Measurements from ENCODE around the gene IGSF21.

DNA sequence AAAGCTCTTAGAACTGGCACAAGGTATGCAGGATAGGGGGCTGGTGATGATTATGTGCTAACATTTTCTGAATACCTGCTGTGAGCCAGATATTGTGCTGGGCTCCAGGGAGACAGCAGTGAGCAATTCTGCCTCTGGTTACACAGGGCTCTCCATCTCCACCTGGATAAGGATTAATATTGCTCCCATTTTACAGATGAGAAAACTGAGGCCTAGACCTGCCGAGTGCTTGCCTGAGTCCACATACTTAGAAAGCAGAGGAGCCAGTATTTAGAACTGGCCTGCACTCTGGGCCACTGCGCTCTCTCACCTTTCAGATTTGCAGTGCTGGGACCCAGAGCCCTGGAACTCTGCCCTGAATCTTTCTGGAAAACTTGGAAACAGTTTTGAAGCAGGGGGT is 205.9 kb downstream of the IGSF21 start:
- TF ChIP-seq GATA3 (IDR thresholded peaks at IDR 0.05; ENCODE audit: low read depth, low read length) (no peak), GATA2 (IDR thresholded peaks at IDR 0.05; ENCODE audit: low read depth, low read length) (no peak)

Data from SH-SY5Y (cell line).